Thyroid gland (tissue), 4 donors: ENCODE data around the gene CALD1.

Experiments used
- CTCF ChIP-seq, 6 experiments: fragments of 200-600 bp in 3 of 6; fragments of 450-650 bp in 3 of 6; sonication (generic) in 3 of 6; IDR thresholded peaks; one replicate each; pipeline ENCODE4 v1.5.1; 2016 to 2019; ENCODE audit warnings: antibody characterized with exemption in 6 of 6, mild to moderate bottlenecking in 2 of 6, inconsistent platforms in 1 of 6, moderate library complexity in 1 of 6
- POLR2A ChIP-seq, 2 donors: fragments of 450-650 bp; IDR thresholded peaks; one replicate each; pipeline ENCODE4 v1.6.1; 2017; ENCODE audit warnings: antibody characterized with exemption in 2 of 2, mild to moderate bottlenecking in 2 of 2, moderate library complexity in 1 of 2

DNA sequence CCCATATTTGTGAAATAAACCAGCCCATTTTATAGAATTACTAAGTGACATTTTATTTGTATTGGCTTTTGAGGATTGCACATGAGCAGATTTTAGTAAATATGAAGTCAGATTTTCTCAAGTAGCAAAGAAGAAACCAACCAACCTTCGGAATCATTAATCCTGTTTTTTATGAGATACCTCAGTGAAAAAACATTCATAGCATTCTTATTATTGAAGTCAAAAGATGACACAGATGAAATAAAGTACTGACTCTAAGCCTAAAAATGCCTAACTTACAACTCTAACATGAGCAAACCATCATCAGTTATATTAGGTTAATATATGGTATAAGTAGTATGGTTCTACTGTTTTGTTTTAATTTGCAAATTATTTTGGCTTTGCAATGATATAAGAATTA is 147.0 kb downstream of the CALD1 start:
- TF ChIP-seq CTCF (IDR thresholded peaks at IDR 0.05), result no peak
- no peak for TF ChIP-seq POLR2A (IDR thresholded peaks at IDR 0.05)
